ENCODE results near the gene MYH15. TPM values are rescaled to one million over a fixed set of nuclear protein-coding genes. Genes with fewer than 3 reads are reported as not detected.

The MYH15 gene
- total and polyA plus RNA-seq, 2 of the 4 experiments (the other 2 are of a cell fraction) = 0.10 to 0.36 TPM

DNA sequence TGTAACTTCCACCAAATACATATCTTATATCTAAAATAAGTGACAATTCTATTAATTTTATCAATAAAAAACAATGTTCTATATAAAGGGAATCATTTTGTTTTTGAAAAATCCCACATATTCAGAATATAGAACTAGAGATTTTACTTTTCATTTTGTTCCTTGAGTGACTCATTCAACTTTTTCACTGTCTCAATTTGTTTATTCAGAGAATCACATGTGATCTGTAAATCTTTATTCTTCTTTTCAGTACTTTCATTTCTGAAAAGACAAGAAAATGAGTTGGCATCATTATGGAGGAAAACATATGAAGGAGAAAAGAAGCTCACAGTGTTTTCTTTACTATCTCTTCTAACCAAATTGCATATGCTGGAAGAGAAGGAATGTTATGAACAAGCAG, 43.8 kb upstream of the MYH15 start:
- no TSS peak for BruUV-seq (replicated peaks)
- TF ChIP-seq RFX5 (IDR thresholded peaks at IDR 0.05; ENCODE audit: low read depth, low read length) (no peak), RCOR1 (IDR thresholded peaks at IDR 0.05; ENCODE audit: insufficient replicate concordance, low read length) (no peak), MAZ (IDR thresholded peaks at IDR 0.05; ENCODE audit: borderline replicate concordance, low read depth, low read length) (no peak), POLR2A (IDR thresholded peaks at IDR 0.05; ENCODE audit: low read depth, low read length) (no peak)
- Histone ChIP-seq H3K27ac (ENCODE audit: insufficient read depth, low read length) (no peak overlapping the region), H3K4me1 (ENCODE audit: control insufficient read depth, insufficient read depth, low read length) (peaks cover 4% of the 10 kb centered on the region; the same call in 1 of the 2 replicates), H3K9me1 (ENCODE audit: insufficient read depth, low read length) (no peaks in the 10 kb centered on the region), H3K79me1 (ENCODE audit: low read depth in 1 of 2, low read length in 2 of 2) (no peaks in the 10 kb centered on the region; a peak in 1 of 4 replicates), H3K4me3 (ENCODE audit: insufficient read depth, low read depth, low read length) (no peak overlapping the region), H3K18ac (ENCODE audit: low read depth, low read length) (no peak overlapping the region), H3K9ac (ENCODE audit: low read depth, low read length) (no peak overlapping the region), H2AK5ac (ENCODE audit: low read depth, low read length) (no peak overlapping the region), H2AFZ (replicated peaks; ENCODE audit: low read length, poor library complexity) (no peak overlapping the region), H4K5ac (ENCODE audit: low read depth, low read length) (no peak overlapping the region), H3K4me2 (ENCODE audit: low read depth, low read length) (peak overlapping the region; percentile 5; the same call in 1 of the 2 replicates), H3K4ac (ENCODE audit: low read depth, low read length) (no peak overlapping the region), H4K8ac (ENCODE audit: low read depth in 2 of 2, low read length in 2 of 2) (no peak overlapping the region), H2BK5ac (ENCODE audit: low read depth, low read length, poor library complexity, severe bottlenecking) (no peak overlapping the region), H3K36me3 (ENCODE audit: control insufficient read depth, insufficient read depth, low read length) (no peaks in the 10 kb centered on the region; the same call in 1 of the 2 replicates), H2BK20ac (ENCODE audit: low read depth, low read length) (no peak overlapping the region), H2BK120ac (ENCODE audit: low read depth, low read length) (no peak overlapping the region), H4K20me1 (ENCODE audit: insufficient read depth, low read length) (no peaks in the 10 kb centered on the region), H3K9me3 (ENCODE audit: control insufficient read depth, insufficient read depth, low read length) (no peaks in the 10 kb centered on the region), H2AK9ac (replicated peaks; ENCODE audit: low read depth, low read length, poor library complexity) (no peak overlapping the region), H3K23ac (ENCODE audit: low read depth, low read length) (no peak overlapping the region), H3K14ac (replicated peaks; ENCODE audit: low read depth, low read length) (no peak overlapping the region), H4K91ac (ENCODE audit: insufficient read depth, low read depth, low read length) (no peak overlapping the region), H3K27me3 (ENCODE audit: control insufficient read depth, insufficient read depth, low read length) (no peaks in the 10 kb centered on the region), H3K56ac (ENCODE audit: extremely low read depth, insufficient read depth, low read length) (no peak overlapping the region), H2BK15ac (ENCODE audit: low read depth, low read length) (no peak overlapping the region)
- ChIA-PET CTCF (interaction anchor here (1.6 kb wide), 1 partner anchor 67 kb away, joined by 7 read pairs; no protein-coding TSS in a partner anchor), POLR2A (ENCODE audit: unreplicated experiment) (no interaction called here)
- intact Hi-C loops (cut with micrococcal nuclease) (loop anchor here (5.0 to 10.0 kb wide), 4 partner anchors 389 to 1317 kb away; no protein-coding TSS in a partner anchor), in situ Hi-C loops (cut with MboI; ENCODE audit: low sequenced_read_pairs) (loop anchor here (5.0 to 10.0 kb wide), 2 partner anchors 62 to 1319 kb away; no protein-coding TSS in a partner anchor), dilution Hi-C loops (cut with HindIII; ENCODE audit: low sequenced_read_pairs, unreplicated experiment) (no loop called here)
- DNase-seq = peak; percentile 12
- no peak for ATAC-seq (ENCODE audit: low read depth)

Data from IMR-90 (cell line).